Measurements from ENCODE around the gene ZNF71. TPM values are rescaled to one million over a fixed set of nuclear protein-coding genes. Genes with fewer than 3 reads are reported as not detected.

The ZNF71 gene
- total RNA-seq, 4 donors from 2014 or later, result 4.4 to 10.5 (median 5.6) TPM

- intact Hi-C loops (cut with DNase I; ENCODE audit: low total_unique reads) (no loop called here), in situ Hi-C loops (cut with MboI; ENCODE audit: low pct_ligation_motif_present in 1 of 4, low pct_unique_long_range_greater_than_20kb in 1 of 4, low sequenced_read_pairs in 3 of 4) (no loop called here)
- peaks cover 0 to 11% (median 0%) of the 10 kb centered on the region in 4 donors for H3K36me3 ChIP-seq
- no peaks in the 10 kb centered on the region for H3K4me1 ChIP-seq
- H3K27me3 ChIP-seq, result no peaks in the 10 kb centered on the region
- peaks cover 39 to 46% of the 10 kb centered on the region in 2 donors for H3K9me3 ChIP-seq
- no peak overlapping the region for H3K27ac ChIP-seq
- 78% methylated on average over 8 of the region's 8 CpGs; no CpG with 5 or more reads in 1 of the 2 donors for WGBS, 2 donors (ENCODE audit: low coverage in 1 of 2)
- H3K4me3 ChIP-seq, result no peak overlapping the region
- DNase-seq, result no peak
- TF ChIP-seq POLR2A (IDR thresholded peaks at IDR 0.05), result no peak
Measured at GRCh38 chr19:56611288-56611687, 16.2 kb downstream of the ZNF71 start.

- 60 to 91% methylated on average over 1 to 2 of the region's 2 CpGs for WGBS, 2 donors (ENCODE audit: low coverage in 1 of 2)
- TF ChIP-seq EP300 (IDR thresholded peaks at IDR 0.05; ENCODE audit: low read depth) (no peak), POLR2A (IDR thresholded peaks at IDR 0.05) (no peak), CTCF (IDR thresholded peaks at IDR 0.05) (no peak), POLR2AphosphoS5 (IDR thresholded peaks at IDR 0.05) (no peak)
- peaks cover 39 to 47% of the 10 kb centered on the region in 2 donors for H3K9me3 ChIP-seq
- in situ Hi-C loops (cut with MboI; ENCODE audit: low pct_ligation_motif_present in 1 of 4, low pct_unique_long_range_greater_than_20kb in 1 of 4, low sequenced_read_pairs in 3 of 4) (no loop called here), intact Hi-C loops (cut with DNase I; ENCODE audit: low total_unique reads) (no loop called here)
- peaks cover 0 to 11% (median 0%) of the 10 kb centered on the region in 4 donors for H3K36me3 ChIP-seq
- no peaks in the 10 kb centered on the region for H3K4me1 ChIP-seq
- DNase-seq, result no peak
- H3K27me3 ChIP-seq, result no peaks in the 10 kb centered on the region
- no peak overlapping the region for H3K27ac ChIP-seq
- H3K4me3 ChIP-seq, result no peak overlapping the region
Measured at GRCh38 chr19:56612737-56613136, 17.6 kb downstream of the ZNF71 start.

- peaks cover 45 to 48% of the 10 kb centered on the region in 2 donors for H3K9me3 ChIP-seq
- 92 to 100% methylated on average over 2 to 5 of the region's 5 CpGs for WGBS, 2 donors (ENCODE audit: low coverage in 1 of 2)
Measured at GRCh38 chr19:56613639-56614038, 18.5 kb downstream of the ZNF71 start.

GRCh38 chr19:56617531-56617930 is 22.4 kb downstream of the ZNF71 start:
- in situ Hi-C loops (cut with MboI; ENCODE audit: low pct_ligation_motif_present in 1 of 4, low pct_unique_long_range_greater_than_20kb in 1 of 4, low sequenced_read_pairs in 3 of 4), result no loop called here
- H3K9me3 ChIP-seq, result peaks cover 59 to 66% of the 10 kb centered on the region in 2 donors
- H3K4me3 ChIP-seq, result no peak overlapping the region
- intact Hi-C loops (cut with DNase I; ENCODE audit: low total_unique reads), result no loop called here
- no peak for DNase-seq
- H3K27me3 ChIP-seq, result no peaks in the 10 kb centered on the region
- no peaks in the 10 kb centered on the region for H3K4me1 ChIP-seq
- peaks cover 0 to 25% (median 9%) of the 10 kb centered on the region in 4 donors for H3K36me3 ChIP-seq
- H3K27ac ChIP-seq, result no peak overlapping the region
- WGBS, 2 donors (ENCODE audit: low coverage in 1 of 2), result 92 to 96% methylated on average over 6 to 8 of the region's 8 CpGs
- TF ChIP-seq EP300 (IDR thresholded peaks at IDR 0.05; ENCODE audit: low read depth) (no peak), POLR2AphosphoS5 (IDR thresholded peaks at IDR 0.05) (no peak), POLR2A (IDR thresholded peaks at IDR 0.05) (no peak), CTCF (IDR thresholded peaks at IDR 0.05) (no peak)

More at GRCh38 chr19:56613639-56614038, 18.5 kb downstream of the ZNF71 start:
- no peak for DNase-seq
- TF ChIP-seq CTCF (IDR thresholded peaks at IDR 0.05), result no peak
- TF ChIP-seq EP300 (IDR thresholded peaks at IDR 0.05; ENCODE audit: low read depth), result no peak
- no peak for TF ChIP-seq POLR2A (IDR thresholded peaks at IDR 0.05)
- no peak for TF ChIP-seq POLR2AphosphoS5 (IDR thresholded peaks at IDR 0.05)
- intact Hi-C loops (cut with DNase I; ENCODE audit: low total_unique reads), result no loop called here
- Histone ChIP-seq H3K36me3 (peaks cover 0 to 11% (median 0%) of the 10 kb centered on the region in 4 donors), H3K4me3 (no peak overlapping the region), H3K27me3 (no peaks in the 10 kb centered on the region), H3K4me1 (no peaks in the 10 kb centered on the region), H3K27ac (no peak overlapping the region)
- in situ Hi-C loops (cut with MboI; ENCODE audit: low pct_ligation_motif_present in 1 of 4, low pct_unique_long_range_greater_than_20kb in 1 of 4, low sequenced_read_pairs in 3 of 4), result no loop called here

- 82 to 90% methylated on average over 4 to 8 of the region's 8 CpGs for WGBS, 2 donors (ENCODE audit: low coverage in 1 of 2)
- peaks cover 56 to 73% of the 10 kb centered on the region in 2 donors for H3K9me3 ChIP-seq
Measured at GRCh38 chr19:56619121-56619520, 24.0 kb downstream of the ZNF71 start.

More at GRCh38 chr19:56619121-56619520, 24.0 kb downstream of the ZNF71 start:
- DNase-seq, result no peak
- H3K27ac ChIP-seq, result no peak overlapping the region
- TF ChIP-seq POLR2AphosphoS5 (IDR thresholded peaks at IDR 0.05) (no peak), POLR2A (IDR thresholded peaks at IDR 0.05) (no peak), CTCF (IDR thresholded peaks at IDR 0.05) (no peak), EP300 (IDR thresholded peaks at IDR 0.05; ENCODE audit: low read depth) (no peak)
- no peaks in the 10 kb centered on the region for H3K4me1 ChIP-seq
- H3K4me3 ChIP-seq, result no peak overlapping the region
- no peaks in the 10 kb centered on the region for H3K27me3 ChIP-seq
- peaks cover 0 to 32% (median 11%) of the 10 kb centered on the region in 4 donors for H3K36me3 ChIP-seq
- in situ Hi-C loops (cut with MboI; ENCODE audit: low pct_ligation_motif_present in 1 of 4, low pct_unique_long_range_greater_than_20kb in 1 of 4, low sequenced_read_pairs in 3 of 4), result no loop called here
- intact Hi-C loops (cut with DNase I; ENCODE audit: low total_unique reads), result no loop called here

Data from transverse colon (tissue), 4 donors.